LNCAP (cell line): Measurements from ENCODE around the gene CPSF6.

Experiments
- TF ChIP-seq, protein P1 (sequence below): fragments of 450-650 bp; IDR thresholded peaks from 2 replicates; pipeline ENCODE4 v1.5.1; 2017; ENCODE audit warnings: mild to moderate bottlenecking

Gene CPSF6

DNA sequence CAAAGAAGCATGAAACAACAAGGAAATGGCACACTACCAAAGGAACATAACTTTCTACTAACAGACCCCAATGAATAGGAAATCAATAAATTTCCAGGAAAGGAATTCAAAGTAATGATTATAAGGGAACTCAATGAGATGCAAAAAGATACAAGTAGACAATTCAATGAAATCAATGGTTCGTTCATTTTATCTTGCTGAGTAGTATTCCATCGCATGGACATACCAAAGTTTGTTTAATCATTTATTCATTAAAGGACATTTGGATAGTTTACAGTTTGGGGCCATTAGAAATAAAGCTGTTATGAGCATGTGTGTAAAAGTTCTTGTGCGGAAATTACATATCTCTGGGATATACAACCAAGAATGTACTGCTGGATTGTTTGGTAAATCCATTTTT lies 73.8 kb downstream of the CPSF6 start:
- TF ChIP-seq, protein P1, sequence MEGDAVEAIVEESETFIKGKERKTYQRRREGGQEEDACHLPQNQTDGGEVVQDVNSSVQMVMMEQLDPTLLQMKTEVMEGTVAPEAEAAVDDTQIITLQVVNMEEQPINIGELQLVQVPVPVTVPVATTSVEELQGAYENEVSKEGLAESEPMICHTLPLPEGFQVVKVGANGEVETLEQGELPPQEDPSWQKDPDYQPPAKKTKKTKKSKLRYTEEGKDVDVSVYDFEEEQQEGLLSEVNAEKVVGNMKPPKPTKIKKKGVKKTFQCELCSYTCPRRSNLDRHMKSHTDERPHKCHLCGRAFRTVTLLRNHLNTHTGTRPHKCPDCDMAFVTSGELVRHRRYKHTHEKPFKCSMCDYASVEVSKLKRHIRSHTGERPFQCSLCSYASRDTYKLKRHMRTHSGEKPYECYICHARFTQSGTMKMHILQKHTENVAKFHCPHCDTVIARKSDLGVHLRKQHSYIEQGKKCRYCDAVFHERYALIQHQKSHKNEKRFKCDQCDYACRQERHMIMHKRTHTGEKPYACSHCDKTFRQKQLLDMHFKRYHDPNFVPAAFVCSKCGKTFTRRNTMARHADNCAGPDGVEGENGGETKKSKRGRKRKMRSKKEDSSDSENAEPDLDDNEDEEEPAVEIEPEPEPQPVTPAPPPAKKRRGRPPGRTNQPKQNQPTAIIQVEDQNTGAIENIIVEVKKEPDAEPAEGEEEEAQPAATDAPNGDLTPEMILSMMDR, result no peak

DNA sequence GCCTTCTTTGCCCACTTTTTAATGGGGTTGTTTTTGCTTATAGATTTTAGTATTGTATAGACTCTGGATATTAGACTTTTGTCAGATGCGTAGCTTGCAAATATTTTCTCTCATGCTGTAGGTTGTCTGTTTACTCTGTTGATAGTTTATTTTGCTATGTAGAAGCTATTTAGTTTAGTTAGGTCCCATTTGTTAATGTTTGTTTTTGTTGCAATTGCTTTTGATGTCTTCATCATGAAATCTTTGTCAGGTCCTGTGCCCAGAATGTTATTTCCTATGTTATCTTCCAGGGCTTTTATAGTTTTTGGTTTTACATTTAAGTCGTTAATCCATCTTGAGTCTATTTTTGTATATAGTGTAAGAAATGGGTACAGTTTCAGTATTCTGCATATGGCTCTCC lies 78.9 kb downstream of the CPSF6 start:
- TF ChIP-seq, protein P1, result no peak

DNA sequence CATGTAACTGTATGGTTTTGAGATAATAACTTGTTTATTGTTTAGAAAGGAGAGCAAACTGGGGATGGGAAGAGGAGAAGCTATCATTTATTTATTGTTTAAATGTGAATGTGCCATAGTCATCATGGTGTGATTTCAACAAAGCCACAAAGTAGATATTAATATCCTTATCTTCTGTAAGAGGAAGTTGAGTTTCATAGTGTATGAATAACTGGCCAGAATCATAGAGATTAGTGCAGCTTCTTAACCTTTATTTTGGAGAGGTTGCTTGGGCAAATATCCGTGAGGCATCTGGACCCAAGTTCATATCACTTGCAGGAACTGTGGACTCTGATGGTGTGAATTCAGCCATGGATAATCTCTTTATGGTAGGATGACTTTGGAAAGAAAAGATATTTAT lies 82.0 kb downstream of the CPSF6 start:
- TF ChIP-seq, protein P1, result no peak
